COR-L47 (cell line): ENCODE results near the gene PRKAR1A.

Experiments
- DNase-seq: peaks from one replicate; lab custom pipeline; 2025; lab: John Stamatoyannopoulos, UW

PRKAR1A gene

GRCh38 chr17:68600067-68600930 is 88.1 kb downstream of the PRKAR1A start:
- no peak for DNase-seq
